ENCODE data around the gene RABGAP1.

- TF ChIP-seq EZH2 (IDR thresholded peaks at IDR 0.05; ENCODE audit: low read depth, unreplicated experiment) (no peak), CTCF (conservative IDR thresholded peaks at IDR 0.05; ENCODE audit: low read depth in 2 of 2) (no peak), EZH2phosphoT487 (IDR thresholded peaks at IDR 0.05; ENCODE audit: unreplicated experiment) (no peak)
Measured at GRCh38 chr9:123035791-123036190, 95.0 kb downstream of the RABGAP1 start.

Data from GM23338 (cell line).